Natural killer cell (primary cell): ENCODE results near the gene FPR3. TPM values are rescaled to one million over a fixed set of nuclear protein-coding genes. Genes with fewer than 3 reads are reported as not detected.

ENCODE experiments used
- ATAC-seq, 3 donors: fragments of 150-1000 bp in 2 of 3; fragments of 200-7000 bp in 1 of 3; cut with Tn5 transposase; 1 replicate in 1 of 3; 2 replicates in 2 of 3; pipeline ENCODE4 v1.10.0; 2021; ENCODE audit warnings: mild to moderate bottlenecking in 2 of 3, moderate library complexity in 2 of 3
- DNase-seq, 2 donors: peaks; one replicate each; pipeline versions ENCODE4 v3.0.0 to v3.0.0-alpha.2; 2013 to 2021; ENCODE audit warnings: mixed read lengths in 1 of 2
- H3K27ac ChIP-seq: one replicate; pipeline ENCODE4 v1.5.1; 2013; ENCODE audit warnings: mild to moderate bottlenecking, low read length
- H3K27me3 ChIP-seq: one replicate; pipeline ENCODE4 v1.6.1; 2013; ENCODE audit warnings: low read length; ENCODE audit not compliant: control insufficient read depth, insufficient read depth
- H3K36me3 ChIP-seq: one replicate; pipeline ENCODE4 v1.6.1; 2013; ENCODE audit warnings: low read length; ENCODE audit not compliant: control insufficient read depth, insufficient read depth
- H3K4me1 ChIP-seq: one replicate; pipeline ENCODE4 v1.6.1; 2013; ENCODE audit warnings: low read length; ENCODE audit not compliant: control insufficient read depth, insufficient read depth
- H3K4me3 ChIP-seq: one replicate; pipeline ENCODE4 v1.5.1; 2013; ENCODE audit warnings: low read length
- H3K9me3 ChIP-seq: one replicate; pipeline ENCODE4 v1.6.1; 2013; ENCODE audit warnings: low read length; ENCODE audit not compliant: control insufficient read depth, insufficient read depth
- H3K27ac Mint-ChIP-seq, 2 donors: one replicate each; pipeline ENCODE4 v1.8.0; 2022; ENCODE audit warnings: mild to moderate bottlenecking in 2 of 2, mixed read lengths in 2 of 2, moderate library complexity in 1 of 2
- H3K27me3 Mint-ChIP-seq, 2 donors: one replicate each; pipeline ENCODE4 v1.8.0; 2022; ENCODE audit warnings: low read depth in 2 of 2, mixed read lengths in 2 of 2
- H3K36me3 Mint-ChIP-seq: one replicate; pipeline ENCODE4 v1.8.0; 2022; ENCODE audit warnings: mixed read lengths
- H3K4me1 Mint-ChIP-seq, 2 donors: one replicate each; pipeline ENCODE4 v1.8.0; 2022; ENCODE audit warnings: mixed read lengths in 2 of 2
- H3K4me3 Mint-ChIP-seq: one replicate; pipeline ENCODE4 v1.8.0; 2022; ENCODE audit warnings: mild to moderate bottlenecking, moderate library complexity, mixed read lengths
- H3K9me3 Mint-ChIP-seq, 2 donors: one replicate each; pipeline ENCODE4 v1.8.0; 2022; ENCODE audit warnings: mixed read lengths in 2 of 2
- CTCF ChIP-seq: fragments of 200-600 bp; IDR thresholded peaks from one replicate; pipeline ENCODE4 v1.8.0; 2022; ENCODE audit warnings: antibody characterized with exemption
- WGBS: methylation state at CpG from one replicate; pipeline ENCODE4 v1.1.7; 2013; ENCODE audit warnings: missing lambda C conversion rate; ENCODE audit not compliant: insufficient coverage; 5-methylcytosine and 5-hydroxymethylcytosine counted together
- intact Hi-C: fragments of 100-400 bp; cut with micrococcal nuclease; formaldehyde crosslinking; loops from one replicate; pipeline ENCODE4 v1.14.2; 2022
- total RNA-seq, 4 donors: library from RNA; stranded (reverse); fragments of 120-200 nt in 1 of 4; gene quantifications; one replicate each; pipeline versions ENCODE4 v1.2.3 to v1.2.4, GENCODE V29; 2013 to 2022

FPR3 gene
- total RNA-seq, 3 donors from 2014 or later (not counting 1 experiment from before 2014, with no cell fraction given): 0.28 TPM; not detected in 2

GRCh38 chr19:51809787-51810186 is 14.8 kb downstream of the FPR3 start:
- H3K27ac ChIP-seq: no peak overlapping the region
- H3K27me3 ChIP-seq: no peaks in the 10 kb centered on the region
- Mint-ChIP-seq H3K27ac (no peak overlapping the region), H3K36me3 (no peaks in the 10 kb centered on the region), H3K27me3 (no peaks in the 10 kb centered on the region), H3K4me1 (peaks cover 15 to 18% of the 10 kb centered on the region in 2 donors), H3K4me3 (no peak overlapping the region), H3K9me3 (peaks cover 0 to 2% of the 10 kb centered on the region in 2 donors)
- WGBS: 89% methylated on average over 4 of the region's 4 CpGs
- ATAC-seq (no peak), DNase-seq (no peak)
- no peak overlapping the region for H3K4me3 ChIP-seq
- H3K4me1 ChIP-seq: peaks cover 5% of the 10 kb centered on the region
- intact Hi-C loops: no loop called here
- peaks cover 3% of the 10 kb centered on the region for H3K9me3 ChIP-seq
- TF ChIP-seq CTCF: no peak
- no peaks in the 10 kb centered on the region for H3K36me3 ChIP-seq

GRCh38 chr19:51810223-51810622 is 15.3 kb downstream of the FPR3 start:
- DNase-seq (no peak), ATAC-seq (no peak)
- peaks cover 0 to 2% of the 10 kb centered on the region in 2 donors for H3K9me3 Mint-ChIP-seq
- H3K4me3 ChIP-seq: no peak overlapping the region
- no peak for TF ChIP-seq CTCF
- 88% methylated on average over 7 of the region's 7 CpGs for WGBS
- no peaks in the 10 kb centered on the region for H3K27me3 ChIP-seq
- peaks cover 5% of the 10 kb centered on the region for H3K4me1 ChIP-seq
- H3K9me3 ChIP-seq: peaks cover 6% of the 10 kb centered on the region
- no peak overlapping the region for H3K4me3 Mint-ChIP-seq
- no peak overlapping the region for H3K27ac Mint-ChIP-seq
- intact Hi-C loops: no loop called here
- H3K4me1 Mint-ChIP-seq: peaks cover 15 to 18% of the 10 kb centered on the region in 2 donors
- H3K36me3 Mint-ChIP-seq: no peaks in the 10 kb centered on the region
- no peak overlapping the region for H3K27ac ChIP-seq
- no peaks in the 10 kb centered on the region for H3K36me3 ChIP-seq
- H3K27me3 Mint-ChIP-seq: no peaks in the 10 kb centered on the region

- H3K27me3 ChIP-seq: no peaks in the 10 kb centered on the region
- peaks cover 6% of the 10 kb centered on the region for H3K9me3 ChIP-seq
- DNase-seq (peak in 1 of 2 donors; percentile 8), ATAC-seq (no peak)
- Mint-ChIP-seq H3K27ac (no peak overlapping the region), H3K4me3 (no peak overlapping the region), H3K36me3 (no peaks in the 10 kb centered on the region), H3K9me3 (peaks cover 0 to 2% of the 10 kb centered on the region in 2 donors), H3K27me3 (no peaks in the 10 kb centered on the region), H3K4me1 (peaks cover 15 to 17% of the 10 kb centered on the region in 2 donors)
- H3K36me3 ChIP-seq: no peaks in the 10 kb centered on the region
- H3K4me1 ChIP-seq: peaks cover 5% of the 10 kb centered on the region
- no peak for TF ChIP-seq CTCF
- intact Hi-C loops: no loop called here
- 80% methylated on average over 11 of the region's 11 CpGs for WGBS
- H3K27ac ChIP-seq: no peak overlapping the region
- no peak overlapping the region for H3K4me3 ChIP-seq
Observed at GRCh38 chr19:51811344-51811743, 16.4 kb downstream of the FPR3 start.

- Histone ChIP-seq H3K27ac (no peak overlapping the region), H3K36me3 (no peaks in the 10 kb centered on the region), H3K4me3 (no peak overlapping the region), H3K27me3 (no peaks in the 10 kb centered on the region), H3K9me3 (peaks cover 6% of the 10 kb centered on the region), H3K4me1 (no peaks in the 10 kb centered on the region)
- DNase-seq: no peak
- no peaks in the 10 kb centered on the region for H3K27me3 Mint-ChIP-seq
- no peaks in the 10 kb centered on the region for H3K36me3 Mint-ChIP-seq
- TF ChIP-seq CTCF: no peak
- no peak overlapping the region for H3K4me3 Mint-ChIP-seq
- H3K9me3 Mint-ChIP-seq: peaks cover 0 to 2% of the 10 kb centered on the region in 2 donors
- H3K27ac Mint-ChIP-seq: no peak overlapping the region
- no peak for ATAC-seq
- 91% methylated on average over 9 of the region's 9 CpGs for WGBS
- H3K4me1 Mint-ChIP-seq: no peaks in the 10 kb centered on the region
- intact Hi-C loops: no loop called here
Observed at GRCh38 chr19:51815043-51815442, 20.1 kb downstream of the FPR3 start.
